GM23338 (cell line): ENCODE results near the gene ACSL3.

ENCODE experiments used
- CREB1 ChIP-seq: fragments of 250-450 bp; sonication (Bioruptor Pico); IDR thresholded peaks from 2 replicates; pipeline ENCODE4 v1.5.0; 2020; ENCODE audit warnings: low read depth, mild to moderate bottlenecking, moderate library complexity
- EZH2 ChIP-seq: fragments of 200-600 bp; sonication (generic); IDR thresholded peaks from one replicate; pipeline ENCODE4 v1.8.0; 2017; ENCODE audit warnings: antibody characterized with exemption, mild to moderate bottlenecking, low read depth; ENCODE audit not compliant: unreplicated experiment
- POLR2AphosphoS5 ChIP-seq: IDR thresholded peaks from 2 replicates; pipeline ENCODE4 v1.6.1; 2016; ENCODE audit warnings: antibody characterized with exemption, low read depth
- STAT1 ChIP-seq: IDR thresholded peaks from one replicate; pipeline ENCODE4 v1.6.1; 2016; ENCODE audit warnings: antibody characterized with exemption; ENCODE audit not compliant: unreplicated experiment
- ZNF114 ChIP-seq: fragments of 250-450 bp; sonication (Bioruptor Pico); IDR thresholded peaks from 2 replicates; pipeline ENCODE4 v1.5.0; 2020; ENCODE audit warnings: mild to moderate bottlenecking, moderate library complexity
- ZNF331 ChIP-seq: fragments of 250-450 bp; sonication (Bioruptor Pico); IDR thresholded peaks from 2 replicates; pipeline ENCODE4 v1.5.0; 2020; ENCODE audit warnings: low read depth, mild to moderate bottlenecking, moderate library complexity
- TF ChIP-seq, protein P1 (sequence below), 2 experiments: fragments of 200-600 bp in 1 of 2; sonication (generic) in 1 of 2; conservative IDR thresholded peaks; 2 replicates each; pipeline versions ENCODE4 v1.5.1 to v1.6.1; 2016 to 2017; ENCODE audit warnings: antibody characterized with exemption in 2 of 2, low read depth in 2 of 2, mild to moderate bottlenecking in 2 of 2, moderate library complexity in 1 of 2

GRCh38 chr2:222840060-222840802 lies 20.6 kb upstream of the ACSL3 start:
- TF ChIP-seq, protein P1, sequence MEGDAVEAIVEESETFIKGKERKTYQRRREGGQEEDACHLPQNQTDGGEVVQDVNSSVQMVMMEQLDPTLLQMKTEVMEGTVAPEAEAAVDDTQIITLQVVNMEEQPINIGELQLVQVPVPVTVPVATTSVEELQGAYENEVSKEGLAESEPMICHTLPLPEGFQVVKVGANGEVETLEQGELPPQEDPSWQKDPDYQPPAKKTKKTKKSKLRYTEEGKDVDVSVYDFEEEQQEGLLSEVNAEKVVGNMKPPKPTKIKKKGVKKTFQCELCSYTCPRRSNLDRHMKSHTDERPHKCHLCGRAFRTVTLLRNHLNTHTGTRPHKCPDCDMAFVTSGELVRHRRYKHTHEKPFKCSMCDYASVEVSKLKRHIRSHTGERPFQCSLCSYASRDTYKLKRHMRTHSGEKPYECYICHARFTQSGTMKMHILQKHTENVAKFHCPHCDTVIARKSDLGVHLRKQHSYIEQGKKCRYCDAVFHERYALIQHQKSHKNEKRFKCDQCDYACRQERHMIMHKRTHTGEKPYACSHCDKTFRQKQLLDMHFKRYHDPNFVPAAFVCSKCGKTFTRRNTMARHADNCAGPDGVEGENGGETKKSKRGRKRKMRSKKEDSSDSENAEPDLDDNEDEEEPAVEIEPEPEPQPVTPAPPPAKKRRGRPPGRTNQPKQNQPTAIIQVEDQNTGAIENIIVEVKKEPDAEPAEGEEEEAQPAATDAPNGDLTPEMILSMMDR (conservative IDR thresholded peaks at IDR 0.05; ENCODE audit: low read depth in 2 of 2): no peak
- TF ChIP-seq CREB1 (CRISPR knock-in tag) (no peak), EZH2 (no peak), POLR2AphosphoS5 (no peak), ZNF331 (CRISPR knock-in tag) (no peak), STAT1 (no peak), ZNF114 (CRISPR knock-in tag) (no peak)
